Ureter (tissue), 1 donor: Measurements from ENCODE around the gene TAGLN. TPM values are rescaled to one million over a fixed set of nuclear protein-coding genes. Genes with fewer than 3 reads are reported as not detected.
"Not testable (repeated sequence)": the region's sequence is repeated elsewhere in the genome, so short reads cannot be mapped to it uniquely, and the experiment has no call there.

Experiments
- DNase-seq: peaks from one replicate; pipeline ENCODE4 v3.0.0-alpha.2; 2020; ENCODE audit warnings: low spot score
- total RNA-seq: library from RNA; stranded (reverse); gene quantifications from one replicate; pipeline ENCODE4 v1.2.4, GENCODE V29; 2023
- donor health status: DM: yes; HTN: yes; CAD: no.

Gene TAGLN
- total RNA-seq, 1 donor from 2014 or later, result 1,521 TPM

DNA sequence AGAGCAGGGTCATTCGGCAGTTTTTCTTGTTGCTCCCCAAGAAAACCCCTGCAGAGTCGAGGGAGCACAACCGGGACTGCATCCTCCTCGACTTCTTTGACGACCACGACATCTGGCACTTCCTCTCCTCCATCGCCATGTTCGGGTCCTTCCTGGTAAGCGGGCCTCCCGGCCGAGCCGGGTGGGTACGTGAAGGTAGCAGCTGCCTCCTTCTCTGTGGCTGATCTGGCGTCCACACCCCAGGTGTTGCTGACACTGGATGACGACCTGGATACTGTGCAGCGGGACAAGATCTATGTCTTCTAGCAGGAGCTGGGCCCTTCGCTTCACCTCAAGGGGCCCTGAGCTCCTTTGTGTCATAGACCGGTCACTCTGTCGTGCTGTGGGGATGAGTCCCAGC is 3.4 kb upstream of the TAGLN start:
- DNase-seq, result no peak

- DNase-seq, result no peak
Observed at GRCh38 chr11:117197006-117197405, 2.2 kb upstream of the TAGLN start.

DNA sequence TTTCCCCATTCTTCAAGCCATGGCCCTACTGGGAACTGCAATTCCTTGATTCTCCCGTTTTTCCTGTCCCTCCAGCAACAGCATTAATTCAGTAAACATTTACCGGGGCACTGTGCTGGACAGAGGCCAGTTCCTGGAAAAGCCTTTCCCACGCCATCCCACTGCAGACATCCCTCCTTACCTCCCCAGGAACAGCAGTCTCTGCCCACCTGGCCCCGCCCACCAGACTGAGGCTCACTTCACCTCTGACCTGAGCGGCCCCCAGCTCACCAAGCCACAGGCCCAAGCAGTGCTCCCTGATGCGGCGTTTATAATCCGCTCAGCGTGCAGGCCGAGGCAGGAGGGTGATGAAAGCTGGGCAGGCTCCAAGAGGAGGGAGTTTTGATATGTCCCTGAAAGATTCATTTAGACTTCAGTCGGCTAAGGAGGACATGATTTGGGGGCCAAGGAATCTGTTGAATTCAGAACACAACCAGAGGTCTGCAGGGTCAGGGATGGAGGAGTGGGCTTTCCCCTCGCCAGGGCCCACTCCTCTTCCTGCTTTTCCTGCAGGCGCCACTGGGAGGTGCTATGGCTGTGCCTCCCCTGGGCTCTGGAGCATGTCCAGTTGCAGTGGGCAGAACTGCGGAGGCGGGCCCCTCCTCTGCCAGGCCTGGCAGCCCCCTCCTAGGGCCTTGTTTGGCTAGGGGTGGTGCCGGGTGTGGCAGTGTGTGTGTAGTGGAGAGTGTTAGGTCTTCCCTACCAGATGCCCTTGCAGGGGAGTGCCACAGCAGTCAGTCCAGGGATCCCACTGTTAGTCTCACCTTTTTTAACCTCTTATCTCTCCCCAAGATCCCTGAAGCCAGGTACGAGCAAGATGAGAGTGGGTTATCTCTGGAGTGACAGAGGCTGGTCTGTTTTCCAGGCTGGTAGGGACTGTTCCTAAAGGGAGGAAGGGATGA is 1.4 kb upstream of the TAGLN start:
- DNase-seq, result peak; percentile 75

- no peak for DNase-seq
Observed at GRCh38 chr11:117198613-117199012, 557 bp upstream of the TAGLN start.

GRCh38 chr11:117199916-117200812 is 994 bp downstream of the TAGLN start:
- no peak for DNase-seq

DNA sequence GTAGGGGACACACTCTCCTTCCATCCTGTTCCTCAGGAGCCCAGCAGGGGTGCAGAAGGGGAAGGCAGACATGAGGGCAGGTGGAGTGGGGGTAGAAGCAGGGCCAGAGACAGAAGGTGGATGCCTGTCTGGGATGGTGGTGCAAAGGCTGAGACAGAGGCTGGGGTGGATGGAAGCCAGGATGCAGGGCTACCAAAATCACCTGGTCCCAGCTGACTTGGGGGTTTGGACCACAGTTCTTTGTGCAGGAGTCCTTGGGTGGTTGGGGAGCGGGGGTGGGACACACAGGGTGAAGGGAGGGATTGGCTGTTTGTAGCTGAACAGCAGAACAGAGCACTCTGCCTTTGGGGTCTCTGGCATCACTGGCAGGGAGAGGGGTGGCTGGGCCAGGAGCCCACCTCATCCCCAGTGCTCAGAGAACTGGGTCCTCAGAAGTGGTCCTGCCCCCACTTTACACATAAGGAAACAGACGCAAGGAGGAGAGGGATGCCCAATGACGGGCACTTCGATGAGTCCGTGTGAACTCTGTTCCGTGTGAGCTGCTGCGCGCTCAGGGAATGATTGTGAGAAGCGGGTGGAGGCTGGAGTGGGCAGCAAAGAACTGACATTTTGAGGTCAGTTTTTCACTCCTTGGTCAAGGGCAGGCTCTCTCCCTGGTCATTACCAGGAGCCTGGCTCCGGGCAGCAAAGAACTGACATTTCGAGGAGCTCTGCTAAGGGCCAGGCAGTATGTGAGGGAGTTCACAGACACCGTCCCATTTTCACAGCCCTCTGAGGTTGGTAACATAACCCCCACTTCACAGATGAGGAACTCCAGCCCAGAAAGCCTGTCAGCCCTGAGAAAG is 1.9 kb downstream of the TAGLN start:
- no peak for DNase-seq

DNA sequence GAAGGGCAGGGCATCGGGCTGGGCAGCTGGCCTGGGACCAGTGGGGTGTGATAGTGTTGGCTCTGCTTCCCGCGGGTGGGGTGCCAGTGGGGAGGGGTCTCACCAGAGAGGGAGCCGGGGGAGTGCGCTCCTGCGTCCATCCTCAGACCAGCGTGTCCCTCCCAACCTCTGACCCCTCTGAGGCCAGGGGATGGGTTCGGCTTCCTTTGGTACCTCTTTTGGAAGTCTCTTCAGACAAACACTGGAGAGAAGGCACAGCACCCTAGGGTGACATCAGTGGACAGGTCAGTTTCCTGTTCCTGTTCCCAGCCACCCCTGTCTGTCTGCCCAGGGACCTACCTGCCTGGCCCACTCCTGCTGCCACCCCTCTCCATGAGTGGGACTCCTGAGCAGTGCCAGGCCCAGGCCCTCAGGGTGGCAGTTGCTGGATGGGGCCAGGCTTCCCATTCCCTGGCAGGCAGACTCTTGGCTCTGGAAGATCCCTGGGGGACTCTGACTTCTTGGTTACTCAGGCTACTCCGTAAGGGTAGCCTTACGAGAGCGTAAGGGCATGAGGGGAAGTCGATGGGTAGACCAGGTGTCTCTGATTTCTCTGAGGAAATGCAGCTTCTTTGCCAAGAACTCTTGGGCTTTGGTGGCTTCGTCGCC is 2.6 kb downstream of the TAGLN start:
- DNase-seq, result no peak

GRCh38 chr11:117202386-117203068 is 3.4 kb downstream of the TAGLN start:
- no peak for DNase-seq

DNA sequence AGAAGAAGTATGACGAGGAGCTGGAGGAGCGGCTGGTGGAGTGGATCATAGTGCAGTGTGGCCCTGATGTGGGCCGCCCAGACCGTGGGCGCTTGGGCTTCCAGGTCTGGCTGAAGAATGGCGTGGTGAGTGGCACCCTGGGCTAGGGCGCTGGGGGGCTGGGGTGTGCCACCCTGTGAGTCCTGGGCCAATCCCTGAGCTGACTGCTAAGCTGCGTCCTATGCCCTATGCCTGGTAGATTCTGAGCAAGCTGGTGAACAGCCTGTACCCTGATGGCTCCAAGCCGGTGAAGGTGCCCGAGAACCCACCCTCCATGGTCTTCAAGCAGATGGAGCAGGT is 3.9 kb downstream of the TAGLN start:
- no peak for DNase-seq

GRCh38 chr11:117204283-117205080 is 5.3 kb downstream of the TAGLN start:
- DNase-seq, result no peak

- DNase-seq, result no peak
Observed at GRCh38 chr11:117205211-117205818, 6.1 kb downstream of the TAGLN start.

- DNase-seq, result not testable (repeated sequence)
Observed at GRCh38 chr11:117206111-117206510, 6.9 kb downstream of the TAGLN start.

- DNase-seq, result not testable (repeated sequence)
Observed at GRCh38 chr11:117206859-117207258, 7.7 kb downstream of the TAGLN start.

GRCh38 chr11:117207481-117207880 is 8.3 kb downstream of the TAGLN start:
- DNase-seq, result not testable (repeated sequence)

DNA sequence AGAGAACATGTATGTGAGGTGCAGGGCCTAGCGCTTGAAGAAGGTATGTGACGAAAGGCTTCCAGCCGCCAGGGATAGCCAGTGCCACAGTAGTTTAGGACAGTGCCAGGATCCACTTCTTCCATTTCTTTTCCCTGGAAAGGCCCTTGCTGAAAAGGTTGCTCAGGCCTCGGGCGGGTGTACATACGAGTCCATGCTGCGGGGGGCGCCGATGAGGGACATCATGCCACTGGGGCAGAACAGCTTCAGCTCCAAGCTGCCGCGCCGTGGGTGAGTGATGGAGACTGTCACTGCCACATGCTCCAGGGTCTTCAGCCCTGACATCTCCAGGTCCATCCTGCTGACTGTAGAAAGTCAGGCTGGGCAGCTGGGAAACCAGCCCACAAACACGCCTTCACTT is 9.5 kb downstream of the TAGLN start:
- not testable (repeated sequence) for DNase-seq

- not testable (repeated sequence) for DNase-seq
Observed at GRCh38 chr11:117209351-117210125, 10.4 kb downstream of the TAGLN start.

DNA sequence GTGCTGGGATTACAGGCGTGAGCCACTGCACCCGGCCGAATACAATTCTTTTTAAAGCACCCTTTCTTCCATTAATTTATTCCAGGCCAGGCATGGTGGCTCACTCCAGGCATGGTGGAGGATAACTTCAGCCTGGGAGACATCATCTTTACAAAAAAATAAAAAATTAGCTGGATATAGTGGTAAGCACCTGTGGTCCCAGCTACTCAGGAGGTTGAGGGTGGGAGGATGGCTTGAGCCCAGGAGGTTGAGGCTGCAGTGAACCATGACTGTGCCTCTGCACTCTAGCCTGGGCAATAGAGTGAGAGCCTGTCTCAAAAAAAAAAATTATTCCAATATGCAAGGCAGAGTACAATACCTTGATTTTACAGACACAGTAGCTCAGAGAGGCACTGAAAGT is 11.4 kb downstream of the TAGLN start:
- DNase-seq, result no peak

DNA sequence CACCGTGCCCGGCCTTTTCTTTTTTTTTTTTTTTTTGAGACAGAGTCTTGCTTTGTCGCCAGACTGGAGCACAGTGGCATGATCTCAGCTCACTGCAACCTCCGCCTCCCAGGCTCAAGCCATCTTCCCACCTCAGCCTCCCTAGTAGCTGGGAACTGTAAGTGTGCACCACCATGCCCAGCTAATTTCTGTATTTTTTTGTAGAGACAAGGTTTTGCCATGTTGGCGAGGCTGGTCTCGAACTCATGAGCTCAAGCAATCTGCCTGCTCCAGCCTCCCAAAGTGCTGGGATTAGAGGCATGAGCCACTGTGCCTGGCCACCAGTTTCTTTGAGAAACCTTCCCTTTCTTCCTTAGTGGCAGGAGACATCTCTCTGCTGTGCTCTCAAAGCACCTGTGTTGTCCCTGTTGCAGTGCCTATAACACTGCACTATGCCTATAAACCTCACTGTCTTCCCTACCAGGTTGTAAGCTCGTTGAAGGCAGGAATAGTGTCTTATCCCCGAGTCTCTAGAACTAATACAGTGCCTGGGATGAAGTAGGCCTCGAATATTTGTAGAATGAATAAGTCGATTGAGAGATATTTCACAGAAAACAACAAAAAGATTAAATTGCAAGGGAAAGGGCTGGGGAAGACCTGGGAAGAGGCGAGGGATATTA is 13.7 kb downstream of the TAGLN start:
- DNase-seq, result no peak
